ENCODE measurements around the gene TOR1AIP2. TPM values are rescaled to one million over a fixed set of nuclear protein-coding genes. Genes with fewer than 3 reads are reported as not detected.

The TOR1AIP2 gene
- total RNA-seq, 1 experiment from 2014 or later: 28.9 TPM

- no TSS peak for BruUV-seq (replicated peaks)
- H2AFZ ChIP-seq (ENCODE audit: low read length): no peak overlapping the region
- H3K36me3 ChIP-seq (ENCODE audit: low read depth, low read length): peaks cover 13% of the 10 kb centered on the region; the same call in 1 of the 2 replicates
- ChIA-PET CTCF (no interaction called here), POLR2A (ENCODE audit: unreplicated experiment) (no interaction called here)
- no peaks in the 10 kb centered on the region for H3K27me3 ChIP-seq (ENCODE audit: low read length)
- no peak overlapping the region for H3K27ac ChIP-seq (ENCODE audit: low read length)
- H3K4me3 ChIP-seq (ENCODE audit: low read length): no peak overlapping the region
- no peaks in the 10 kb centered on the region for H3K9me2 ChIP-seq (replicated peaks; ENCODE audit: low read length)
- intact Hi-C loops (cut with micrococcal nuclease): no loop called here
- H3K4me2 ChIP-seq (ENCODE audit: low read length): no peak overlapping the region
- H4K20me1 ChIP-seq (ENCODE audit: low read length): peaks cover 20% of the 10 kb centered on the region
- ATAC-seq (no peak), DNase-seq (no peak)
- no peak overlapping the region for H3K9ac ChIP-seq (ENCODE audit: low read length)
- H3K4me1 ChIP-seq (ENCODE audit: insufficient read depth, low read length): peaks cover 16% of the 10 kb centered on the region
- no peaks in the 10 kb centered on the region for H3K9me3 ChIP-seq (ENCODE audit: low read length)
- TF ChIP-seq CTCF (conservative IDR thresholded peaks at IDR 0.05; ENCODE audit: low read depth, low read length) (no peak), EZH2phosphoT487 (IDR thresholded peaks at IDR 0.05; ENCODE audit: borderline replicate concordance, low read length) (no peak), EZH2 (IDR thresholded peaks at IDR 0.05; ENCODE audit: low read length, unreplicated experiment) (no peak)
- peaks cover 74% of the 10 kb centered on the region for H3K79me2 ChIP-seq (ENCODE audit: low read length)
- H3F3A ChIP-seq (ENCODE audit: low read length, unreplicated experiment): no peaks in the 10 kb centered on the region
Observed at GRCh38 chr1:179873438-179873851, 4.2 kb downstream of the TOR1AIP2 start.

- Histone ChIP-seq H3K4me3 (ENCODE audit: low read length) (no peak overlapping the region), H3K36me3 (ENCODE audit: low read depth, low read length) (peaks cover 20% of the 10 kb centered on the region; the same call in 1 of the 2 replicates), H3K27me3 (ENCODE audit: low read length) (no peaks in the 10 kb centered on the region), H3K9me3 (ENCODE audit: low read length) (no peaks in the 10 kb centered on the region), H2AFZ (ENCODE audit: low read length) (no peak overlapping the region), H3K9me2 (replicated peaks; ENCODE audit: low read length) (no peaks in the 10 kb centered on the region), H3K79me2 (ENCODE audit: low read length) (peaks cover 79% of the 10 kb centered on the region), H3F3A (ENCODE audit: low read length, unreplicated experiment) (no peaks in the 10 kb centered on the region), H4K20me1 (ENCODE audit: low read length) (peaks cover 20% of the 10 kb centered on the region), H3K9ac (ENCODE audit: low read length) (no peak overlapping the region), H3K4me2 (ENCODE audit: low read length) (no peak overlapping the region), H3K4me1 (ENCODE audit: insufficient read depth, low read length) (peaks cover 16% of the 10 kb centered on the region), H3K27ac (ENCODE audit: low read length) (no peak overlapping the region)
- BruUV-seq (replicated peaks): no TSS peak
- intact Hi-C loops (cut with micrococcal nuclease): no loop called here
- no peak for DNase-seq
- no peak for ATAC-seq
- CTCF ChIA-PET: no interaction called here
- POLR2A ChIA-PET (ENCODE audit: unreplicated experiment): no interaction called here
- TF ChIP-seq EZH2 (IDR thresholded peaks at IDR 0.05; ENCODE audit: low read length, unreplicated experiment) (no peak), CTCF (conservative IDR thresholded peaks at IDR 0.05; ENCODE audit: low read depth, low read length) (no peak), EZH2phosphoT487 (IDR thresholded peaks at IDR 0.05; ENCODE audit: borderline replicate concordance, low read length) (no peak)
Observed at GRCh38 chr1:179872558-179872957, 5.0 kb downstream of the TOR1AIP2 start.

GRCh38 chr1:179871940-179872339, 5.7 kb downstream of the TOR1AIP2 start:
- H3K79me2 ChIP-seq (ENCODE audit: low read length): peaks cover 79% of the 10 kb centered on the region
- no peaks in the 10 kb centered on the region for H3K27me3 ChIP-seq (ENCODE audit: low read length)
- H3K9me2 ChIP-seq (replicated peaks; ENCODE audit: low read length): no peaks in the 10 kb centered on the region
- no peak overlapping the region for H3K4me2 ChIP-seq (ENCODE audit: low read length)
- no peak overlapping the region for H3K27ac ChIP-seq (ENCODE audit: low read length)
- no peak for DNase-seq
- no peak overlapping the region for H2AFZ ChIP-seq (ENCODE audit: low read length)
- no TSS peak for BruUV-seq (replicated peaks)
- no peak overlapping the region for H3K4me3 ChIP-seq (ENCODE audit: low read length)
- H4K20me1 ChIP-seq (ENCODE audit: low read length): peaks cover 20% of the 10 kb centered on the region
- H3K36me3 ChIP-seq (ENCODE audit: low read depth, low read length): peaks cover 20% of the 10 kb centered on the region; the same call in 1 of the 2 replicates
- CTCF ChIA-PET: no interaction called here
- H3F3A ChIP-seq (ENCODE audit: low read length, unreplicated experiment): no peaks in the 10 kb centered on the region
- intact Hi-C loops (cut with micrococcal nuclease): no loop called here
- no peaks in the 10 kb centered on the region for H3K9me3 ChIP-seq (ENCODE audit: low read length)
- no peak for ATAC-seq
- H3K9ac ChIP-seq (ENCODE audit: low read length): no peak overlapping the region
- POLR2A ChIA-PET (ENCODE audit: unreplicated experiment): no interaction called here
- no peak for TF ChIP-seq EZH2 (IDR thresholded peaks at IDR 0.05; ENCODE audit: low read length, unreplicated experiment)
- no peak for TF ChIP-seq CTCF (conservative IDR thresholded peaks at IDR 0.05; ENCODE audit: low read depth, low read length)
- TF ChIP-seq EZH2phosphoT487 (IDR thresholded peaks at IDR 0.05; ENCODE audit: borderline replicate concordance, low read length): no peak
- H3K4me1 ChIP-seq (ENCODE audit: insufficient read depth, low read length): peaks cover 16% of the 10 kb centered on the region
